Measurements from ENCODE around the gene PDP2. TPM values are rescaled to one million over a fixed set of nuclear protein-coding genes. Genes with fewer than 3 reads are reported as not detected.

The PDP2 gene
- total RNA-seq, 4 donors from 2014 or later = 4.9 to 36.2 (median 11.5) TPM

- H3K27me3 ChIP-seq = no peaks in the 10 kb centered on the region
- intact Hi-C loops (cut with DNase I; ENCODE audit: low total_unique reads) = no loop called here
- DNase-seq = no peak
- peaks cover 0 to 3% (median 0%) of the 10 kb centered on the region in 4 donors for H3K4me1 ChIP-seq
- no peaks in the 10 kb centered on the region for H3K36me3 ChIP-seq
- no peak overlapping the region for H3K4me3 ChIP-seq
- no peak overlapping the region for H3K27ac ChIP-seq
- WGBS, 2 donors (ENCODE audit: low coverage in 1 of 2) = 89% methylated on average over 2 of the region's 2 CpGs; no CpG with 5 or more reads in 1 of the 2 donors
- no peak for TF ChIP-seq POLR2AphosphoS5 (IDR thresholded peaks at IDR 0.05)
- no peak for TF ChIP-seq CTCF (IDR thresholded peaks at IDR 0.05)
- TF ChIP-seq POLR2A (IDR thresholded peaks at IDR 0.05) = no peak
- no peak for TF ChIP-seq EP300 (IDR thresholded peaks at IDR 0.05; ENCODE audit: low read depth)
- in situ Hi-C loops (cut with MboI; ENCODE audit: low pct_ligation_motif_present in 1 of 4, low pct_unique_long_range_greater_than_20kb in 1 of 4, low sequenced_read_pairs in 3 of 4) = loop anchor here (25.0 kb wide), 1 partner anchor 444 kb away; no protein-coding TSS in a partner anchor
- H3K9me3 ChIP-seq = no peaks in the 10 kb centered on the region
Observed at GRCh38 chr16:66856801-66857200, 23.5 kb upstream of the PDP2 start.

- TF ChIP-seq EP300 (IDR thresholded peaks at IDR 0.05; ENCODE audit: low read depth) (no peak), CTCF (IDR thresholded peaks at IDR 0.05) (no peak), POLR2AphosphoS5 (IDR thresholded peaks at IDR 0.05) (no peak), POLR2A (IDR thresholded peaks at IDR 0.05) (no peak)
- WGBS, 2 donors (ENCODE audit: low coverage in 1 of 2) = 69 to 83% methylated on average over 2 to 6 of the region's 6 CpGs
- Histone ChIP-seq H3K9me3 (no peaks in the 10 kb centered on the region), H3K27ac (no peak overlapping the region), H3K27me3 (no peaks in the 10 kb centered on the region), H3K4me1 (peaks cover 0 to 3% (median 0%) of the 10 kb centered on the region in 4 donors), H3K4me3 (no peak overlapping the region), H3K36me3 (no peaks in the 10 kb centered on the region)
- in situ Hi-C loops (cut with MboI; ENCODE audit: low pct_ligation_motif_present in 1 of 4, low pct_unique_long_range_greater_than_20kb in 1 of 4, low sequenced_read_pairs in 3 of 4) = loop anchor here (25.0 kb wide), 1 partner anchor 445 kb away; no protein-coding TSS in a partner anchor
- DNase-seq = no peak
- intact Hi-C loops (cut with DNase I; ENCODE audit: low total_unique reads) = no loop called here
Observed at GRCh38 chr16:66857437-66857836, 22.9 kb upstream of the PDP2 start.

GRCh38 chr16:66858740-66859396 lies 21.4 kb upstream of the PDP2 start:
- intact Hi-C loops (cut with DNase I; ENCODE audit: low total_unique reads) = no loop called here
- TF ChIP-seq POLR2A (IDR thresholded peaks at IDR 0.05) (no peak), EP300 (IDR thresholded peaks at IDR 0.05; ENCODE audit: low read depth) (no peak), CTCF (IDR thresholded peaks at IDR 0.05) (no peak), POLR2AphosphoS5 (IDR thresholded peaks at IDR 0.05) (no peak)
- H3K27me3 ChIP-seq = no peaks in the 10 kb centered on the region
- no peak for DNase-seq
- WGBS, 2 donors (ENCODE audit: low coverage in 1 of 2) = 38 to 48% methylated on average over 3 to 4 of the region's 4 CpGs
- H3K36me3 ChIP-seq = no peaks in the 10 kb centered on the region
- in situ Hi-C loops (cut with MboI; ENCODE audit: low pct_ligation_motif_present in 1 of 4, low pct_unique_long_range_greater_than_20kb in 1 of 4, low sequenced_read_pairs in 3 of 4) = loop anchor here (25.0 kb wide), 1 partner anchor 447 kb away; no protein-coding TSS in a partner anchor
- H3K4me3 ChIP-seq = no peak overlapping the region
- no peaks in the 10 kb centered on the region for H3K9me3 ChIP-seq
- no peak overlapping the region for H3K27ac ChIP-seq
- peaks cover 0 to 3% (median 0%) of the 10 kb centered on the region in 4 donors for H3K4me1 ChIP-seq

GRCh38 chr16:66859397-66860068 lies 20.8 kb upstream of the PDP2 start:
- H3K4me1 ChIP-seq = peaks cover 0 to 3% (median 0%) of the 10 kb centered on the region in 4 donors
- TF ChIP-seq EP300 (IDR thresholded peaks at IDR 0.05; ENCODE audit: low read depth) (no peak), POLR2A (IDR thresholded peaks at IDR 0.05) (no peak), POLR2AphosphoS5 (IDR thresholded peaks at IDR 0.05) (no peak), CTCF (IDR thresholded peaks at IDR 0.05) (no peak)
- in situ Hi-C loops (cut with MboI; ENCODE audit: low pct_ligation_motif_present in 1 of 4, low pct_unique_long_range_greater_than_20kb in 1 of 4, low sequenced_read_pairs in 3 of 4) (loop anchor here (25.0 kb wide), 1 partner anchor 447 kb away; no protein-coding TSS in a partner anchor), intact Hi-C loops (cut with DNase I; ENCODE audit: low total_unique reads) (loop anchor here (10.0 kb wide), 1 partner anchor 135 kb away; no protein-coding TSS in a partner anchor)
- H3K27me3 ChIP-seq = no peaks in the 10 kb centered on the region
- whole genome bisulfite sequencing, 2 donors (ENCODE audit: low coverage in 1 of 2) = 88% methylated on average over 3 of the region's 3 CpGs; no CpG with 5 or more reads in 1 of the 2 donors
- no peak for DNase-seq
- H3K27ac ChIP-seq = no peak overlapping the region
- no peaks in the 10 kb centered on the region for H3K36me3 ChIP-seq
- no peaks in the 10 kb centered on the region for H3K9me3 ChIP-seq
- no peak overlapping the region for H3K4me3 ChIP-seq

Measured in transverse colon (tissue), 4 donors.